Right lobe of liver (tissue), 6 donors: ENCODE results near the gene AVPI1. TPM values are rescaled to one million over a fixed set of nuclear protein-coding genes. Genes with fewer than 3 reads are reported as not detected.
A peak's percentile ranks its signal among the peaks of the same experiment; 100 is the strongest.
"Not testable (repeated sequence)": the region's sequence is repeated elsewhere in the genome, so short reads cannot be mapped to it uniquely, and the experiment has no call there.

Experiments used
- ATAC-seq, 4 donors: fragments of 200-7000 bp; cut with Tn5 transposase; one replicate each; pipeline ENCODE4 v1.9.1; 2020; ENCODE audit warnings: mild to moderate bottlenecking in 4 of 4, moderate library complexity in 4 of 4
- DNase-seq, 3 donors: peaks; one replicate each; pipeline ENCODE4 v3.0.0-alpha.2; 2020
- H3K27ac ChIP-seq, 3 donors: fragments of 200-600 bp; one replicate each; pipeline ENCODE4 v1.8.0; 2022
- H3K27me3 ChIP-seq, 2 donors: fragments of 200-600 bp; one replicate each; pipeline ENCODE4 v1.8.0; 2022
- H3K36me3 ChIP-seq, 4 donors: fragments of 200-600 bp; sonication (generic) in 1 of 4; one replicate each; pipeline versions ENCODE4 v1.5.1 to v1.8.0; 2017 to 2022; ENCODE audit warnings: control low read depth in 1 of 4
- H3K4me1 ChIP-seq, 4 donors: fragments of 200-600 bp; sonication (generic) in 1 of 4; one replicate each; pipeline versions ENCODE4 v1.5.1 to v1.8.0; 2017 to 2022; ENCODE audit warnings: control low read depth in 1 of 4
- H3K4me3 ChIP-seq, 3 donors: fragments of 200-600 bp; one replicate each; pipeline ENCODE4 v1.8.0; 2022
- H3K9me3 ChIP-seq, 4 donors: fragments of 200-600 bp; sonication (generic) in 1 of 4; one replicate each; pipeline versions ENCODE4 v1.5.1 to v1.8.0; 2017 to 2022; ENCODE audit warnings: control low read depth in 1 of 4
- CTCF ChIP-seq, 4 donors: fragments of 200-600 bp in 3 of 4; fragments of 450-650 bp in 1 of 4; IDR thresholded peaks; one replicate each; pipeline versions ENCODE4 v1.5.1 to v1.8.0; 2016 to 2022; ENCODE audit warnings: antibody characterized with exemption in 4 of 4, mild to moderate bottlenecking in 2 of 4
- POLR2A ChIP-seq: fragments of 450-650 bp; IDR thresholded peaks from one replicate; pipeline ENCODE4 v1.6.1; 2017; ENCODE audit warnings: antibody characterized with exemption, mild to moderate bottlenecking
- WGBS: methylation state at CpG from one replicate; pipeline ENCODE4 v1.1.6; 2018; ENCODE audit warnings: low coverage, low lambda C conversion rate; ENCODE audit not compliant: insufficient coverage; ENCODE audit errors: missing lambda C conversion rate; 5-methylcytosine and 5-hydroxymethylcytosine counted together
- intact Hi-C, 2 donors: fragments of 100-400 bp; cut with DNase I; formaldehyde crosslinking; loops; one replicate each; pipeline versions ENCODE4 v1.11.2 to v1.14.1; 2022
- total RNA-seq, 6 experiments: library from RNA; depleted of rRNA in 2 of 6; stranded (reverse); fragments of >200 nt in 2 of 6; fragmentation: NEBNext Ultra II Directional in 3 of 6; extraction: Animal tissue kit (Norgen Biotek cat#: 25700) in 3 of 6; gene quantifications; one replicate each; pipeline versions ENCODE4 v1.1.0 to v1.2.4, GENCODE V29; 2016 to 2023
- donor health status: DM: no; HTN: yes; CAD: no.
- donor health status: DM: no; HTN: no; CAD: no.
- donor health status: DM: no; HTN: no; CAD: no.
- donor health status: DM: no; HTN: yes; CAD: no.
- donor health status: DM: no; HTN: yes; CAD: no.

AVPI1 gene
- total RNA-seq, 6 experiments from 2014 or later, result 10.3 to 27.0 (median 20.2) TPM

- ATAC-seq, result no peak
- intact Hi-C loops, result no loop called here
- no peaks in the 10 kb centered on the region for H3K9me3 ChIP-seq
- TF ChIP-seq CTCF (IDR thresholded peaks at IDR 0.05) (no peak), POLR2A (no peak)
- no peaks in the 10 kb centered on the region for H3K27me3 ChIP-seq
- no peaks in the 10 kb centered on the region for H3K36me3 ChIP-seq
- peaks cover 0 to 14% (median 4%) of the 10 kb centered on the region in 4 donors for H3K4me1 ChIP-seq
- WGBS, result 57% methylated on average over 1 of the region's 1 CpG
- no peak overlapping the region for H3K27ac ChIP-seq
- no peak overlapping the region for H3K4me3 ChIP-seq
- no peak for DNase-seq
Observed at GRCh38 chr10:97704341-97704740, 17.3 kb upstream of the AVPI1 start.

GRCh38 chr10:97703398-97704067, 16.5 kb upstream of the AVPI1 start:
- H3K9me3 ChIP-seq, result no peaks in the 10 kb centered on the region
- no peak for TF ChIP-seq CTCF (IDR thresholded peaks at IDR 0.05)
- TF ChIP-seq POLR2A, result no peak
- no peaks in the 10 kb centered on the region for H3K36me3 ChIP-seq
- H3K4me1 ChIP-seq, result peaks cover 0 to 14% (median 4%) of the 10 kb centered on the region in 4 donors
- 74% methylated on average over 6 of the region's 7 CpGs for WGBS
- H3K27ac ChIP-seq, result no peak overlapping the region
- intact Hi-C loops, result no loop called here
- no peak overlapping the region for H3K4me3 ChIP-seq
- DNase-seq (no peak), ATAC-seq (no peak)
- no peaks in the 10 kb centered on the region for H3K27me3 ChIP-seq

- Histone ChIP-seq H3K27me3 (no peaks in the 10 kb centered on the region), H3K27ac (no peak overlapping the region), H3K4me3 (no peak overlapping the region), H3K4me1 (no peaks in the 10 kb centered on the region), H3K9me3 (no peaks in the 10 kb centered on the region), H3K36me3 (no peaks in the 10 kb centered on the region)
- DNase-seq, result no peak
- ATAC-seq, result peak; percentile 94 to 98 (median 98)
- intact Hi-C loops, result no loop called here
- WGBS, result 11% methylated on average over 7 of the region's 12 CpGs
- no peak for TF ChIP-seq POLR2A
- TF ChIP-seq CTCF (IDR thresholded peaks at IDR 0.05), result peak; percentile 86 to 93 (median 91)
Observed at GRCh38 chr10:97701438-97702069, 14.5 kb upstream of the AVPI1 start.

- H3K36me3 ChIP-seq, DNase-seq, H3K9me3 ChIP-seq, H3K27me3 ChIP-seq, H3K4me1 ChIP-seq, H3K27ac ChIP-seq, ATAC-seq, intact Hi-C loops, H3K4me3 ChIP-seq: not testable (repeated sequence)
- 84% methylated on average over 7 of the region's 11 CpGs for WGBS
Observed at GRCh38 chr10:97698072-97698655, 11.1 kb upstream of the AVPI1 start.

- no peaks in the 10 kb centered on the region for H3K27me3 ChIP-seq
- TF ChIP-seq CTCF (IDR thresholded peaks at IDR 0.05), result no peak
- TF ChIP-seq POLR2A, result no peak
- H3K36me3 ChIP-seq, result no peaks in the 10 kb centered on the region
- H3K9me3 ChIP-seq, result no peaks in the 10 kb centered on the region
- ATAC-seq (no peak), DNase-seq (peak in 1 of 3 donors; percentile 24)
- no peak overlapping the region for H3K4me3 ChIP-seq
- H3K27ac ChIP-seq, result no peak overlapping the region
- peaks cover 0 to 18% (median 9%) of the 10 kb centered on the region in 4 donors for H3K4me1 ChIP-seq
- intact Hi-C loops, result no loop called here
- 93% methylated on average over 3 of the region's 3 CpGs for WGBS
Observed at GRCh38 chr10:97690133-97690532, 3.1 kb upstream of the AVPI1 start.
